COLO829 (cell line): ENCODE measurements around the gene NEURL2.
"Not testable (repeated sequence)": the region's sequence is repeated elsewhere in the genome, so short reads cannot be mapped to it uniquely, and the experiment has no call there.

Experiments used
- DNase-seq: peaks from one replicate; pipeline ENCODE4 v3.0.0; 2012; ENCODE audit warnings: low spot score

The NEURL2 gene, protein sequence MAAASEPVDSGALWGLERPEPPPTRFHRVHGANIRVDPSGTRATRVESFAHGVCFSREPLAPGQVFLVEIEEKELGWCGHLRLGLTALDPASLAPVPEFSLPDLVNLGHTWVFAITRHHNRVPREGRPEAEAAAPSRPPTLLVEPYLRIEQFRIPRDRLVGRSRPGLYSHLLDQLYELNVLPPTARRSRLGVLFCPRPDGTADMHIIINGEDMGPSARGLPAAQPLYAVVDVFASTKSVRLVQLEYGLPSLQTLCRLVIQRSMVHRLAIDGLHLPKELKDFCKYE

DNA sequence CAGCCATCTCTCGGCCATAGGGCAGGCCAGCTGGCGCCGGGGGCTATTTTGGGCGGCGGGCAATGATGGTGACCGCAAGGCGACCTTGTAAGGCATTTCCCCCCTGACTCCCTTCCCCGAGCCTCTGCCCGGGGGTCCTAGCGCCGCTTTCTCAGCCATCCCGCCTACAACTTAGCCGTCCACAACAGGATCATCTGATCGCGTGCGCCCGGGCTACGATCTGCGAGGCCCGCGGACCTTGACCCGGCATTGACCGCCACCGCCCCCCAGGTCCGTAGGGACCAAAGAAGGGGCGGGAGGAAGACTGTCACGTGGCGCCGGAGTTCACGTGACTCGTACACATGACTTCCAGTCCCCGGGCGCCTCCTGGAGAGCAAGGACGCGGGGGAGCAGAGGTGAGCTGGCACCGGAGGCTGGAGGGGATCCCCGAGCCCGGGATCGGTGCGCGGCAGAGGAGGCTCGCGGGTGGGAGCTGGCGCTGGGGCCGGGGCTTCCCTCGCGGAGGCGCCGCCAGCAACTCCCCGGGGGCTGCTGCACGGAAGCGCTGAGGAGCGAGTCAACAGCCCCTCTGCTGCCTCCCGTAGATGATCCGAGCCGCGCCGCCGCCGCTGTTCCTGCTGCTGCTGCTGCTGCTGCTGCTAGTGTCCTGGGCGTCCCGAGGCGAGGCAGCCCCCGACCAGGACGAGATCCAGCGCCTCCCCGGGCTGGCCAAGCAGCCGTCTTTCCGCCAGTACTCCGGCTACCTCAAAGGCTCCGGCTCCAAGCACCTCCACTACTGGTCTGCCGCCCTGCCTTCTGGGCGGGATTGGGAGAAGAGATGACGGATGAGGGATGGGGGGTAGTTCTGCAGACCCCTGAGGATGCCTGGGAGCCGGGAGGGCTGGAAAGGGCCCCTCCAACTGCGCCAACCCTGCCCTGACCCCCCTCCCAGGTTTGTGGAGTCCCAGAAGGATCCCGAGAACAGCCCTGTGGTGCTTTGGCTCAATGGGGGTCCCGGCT, at the start of gene NEURL2, which contains the start of gene CTSA:
NEURL2 (minus strand) TSS at position 224 of the 999 bp plus-strand sequence; CDS start at position 7, 217 bp downstream.
CTSA (plus strand) TSS at position 351 of the 999 bp plus-strand sequence; CDS start at position 585, 234 bp downstream.
- DNase-seq: peak; percentile 99

DNA sequence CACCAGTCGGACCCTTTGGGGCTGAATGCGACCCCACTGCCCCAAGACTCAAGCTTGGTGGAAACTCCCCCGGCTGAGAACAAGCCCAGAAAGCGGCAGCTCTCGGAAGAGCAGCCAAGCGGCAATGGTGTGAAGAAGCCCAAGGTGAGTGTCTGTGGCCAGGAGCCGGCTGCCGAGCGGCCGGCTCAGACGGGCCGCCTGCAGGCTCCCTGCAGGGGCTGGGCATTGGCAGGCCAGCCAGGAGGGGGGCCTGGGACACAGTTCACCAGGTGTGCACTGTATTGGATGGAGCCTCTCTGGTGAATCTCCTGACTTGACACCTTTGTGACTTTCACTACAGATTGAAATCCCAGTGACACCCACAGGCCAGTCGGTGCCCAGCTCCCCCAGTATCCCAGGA, 49.5 kb upstream of the NEURL2 start:
- DNase-seq: no peak

GRCh38 chr20:45940053-45940452, 49.0 kb upstream of the NEURL2 start:
- no peak for DNase-seq

DNA sequence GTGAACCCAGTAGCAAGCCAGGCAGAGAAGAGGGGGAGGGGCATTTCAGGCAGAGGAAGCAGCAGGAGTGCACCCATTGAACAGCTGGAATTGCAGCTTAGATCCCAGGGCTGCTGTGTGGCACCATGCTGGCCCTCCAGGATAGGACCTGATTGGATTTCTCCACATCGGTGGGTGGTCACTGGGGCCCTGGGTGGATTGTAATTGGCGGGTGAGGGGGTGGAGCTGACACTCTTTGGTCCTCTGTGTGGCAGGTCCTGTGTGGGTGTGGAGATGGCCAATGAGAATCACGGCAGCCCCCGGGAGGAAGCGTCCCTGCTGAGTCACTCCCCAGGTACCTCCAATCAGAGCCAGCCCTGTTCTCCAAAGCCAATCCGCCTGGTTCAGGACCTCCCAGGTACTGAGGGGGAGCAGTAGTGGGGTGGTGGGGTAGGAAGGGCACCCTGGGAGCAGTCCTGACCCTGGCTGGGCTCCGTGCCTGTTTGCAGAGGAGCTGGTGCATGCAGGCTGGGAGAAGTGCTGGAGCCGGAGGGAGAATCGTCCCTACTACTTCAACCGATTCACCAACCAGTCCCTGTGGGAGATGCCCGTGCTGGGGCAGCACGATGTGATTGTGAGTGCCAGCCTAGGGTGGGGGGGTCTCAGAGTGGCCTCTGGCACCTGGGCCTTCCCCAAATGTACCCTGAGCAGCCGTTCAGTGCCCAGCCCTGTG, 47.9 kb upstream of the NEURL2 start:
- DNase-seq: no peak

DNA sequence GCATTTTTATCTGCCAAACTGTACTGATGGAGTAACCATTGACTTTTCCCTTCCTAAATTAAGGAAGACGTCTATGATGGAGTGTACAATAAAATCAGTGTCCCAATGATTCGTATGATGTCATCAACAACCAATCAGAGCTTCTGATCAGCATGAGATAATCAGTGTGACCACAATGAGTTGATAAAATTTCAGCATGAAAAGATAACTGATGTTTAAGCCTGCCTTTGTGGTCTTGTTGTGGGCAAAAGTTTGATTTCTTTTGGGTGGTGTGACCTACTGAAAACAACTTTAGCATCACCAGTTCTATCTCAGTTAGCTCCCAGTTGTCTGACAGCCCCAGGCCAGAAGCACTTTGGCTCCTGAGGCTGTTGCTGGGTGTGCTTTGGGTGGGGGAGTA, 46.8 kb upstream of the NEURL2 start:
- no peak for DNase-seq

DNA sequence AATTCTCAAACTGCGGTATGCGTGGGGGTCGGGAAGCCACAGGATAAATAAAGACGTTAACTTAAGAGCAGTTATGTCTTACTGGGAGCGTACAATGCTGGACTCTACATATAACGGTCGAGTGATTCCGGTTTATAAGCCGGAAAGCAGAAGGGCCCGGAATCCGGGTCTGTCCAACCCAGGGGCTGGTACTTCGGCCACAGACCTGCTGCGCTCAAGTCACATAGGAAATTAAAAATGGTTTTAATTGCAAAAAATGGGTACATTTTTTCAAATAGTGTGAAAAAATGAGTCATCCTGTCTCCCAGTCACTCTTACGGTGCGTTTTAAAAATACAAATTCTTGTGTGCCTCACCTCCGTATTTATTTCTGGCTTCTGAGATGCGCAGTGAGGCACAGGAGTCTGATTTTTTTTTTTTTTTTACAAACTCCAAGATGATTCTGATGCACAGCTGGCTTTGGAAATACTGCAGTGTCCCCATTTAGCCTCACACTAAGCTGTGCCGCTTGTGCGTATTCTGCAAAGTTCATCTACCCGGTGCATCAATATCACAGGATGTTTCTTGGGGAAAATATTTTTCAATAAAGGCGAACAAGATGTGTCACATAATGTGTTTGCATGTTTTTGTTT, 44.5 kb upstream of the NEURL2 start:
- no peak for DNase-seq

DNA sequence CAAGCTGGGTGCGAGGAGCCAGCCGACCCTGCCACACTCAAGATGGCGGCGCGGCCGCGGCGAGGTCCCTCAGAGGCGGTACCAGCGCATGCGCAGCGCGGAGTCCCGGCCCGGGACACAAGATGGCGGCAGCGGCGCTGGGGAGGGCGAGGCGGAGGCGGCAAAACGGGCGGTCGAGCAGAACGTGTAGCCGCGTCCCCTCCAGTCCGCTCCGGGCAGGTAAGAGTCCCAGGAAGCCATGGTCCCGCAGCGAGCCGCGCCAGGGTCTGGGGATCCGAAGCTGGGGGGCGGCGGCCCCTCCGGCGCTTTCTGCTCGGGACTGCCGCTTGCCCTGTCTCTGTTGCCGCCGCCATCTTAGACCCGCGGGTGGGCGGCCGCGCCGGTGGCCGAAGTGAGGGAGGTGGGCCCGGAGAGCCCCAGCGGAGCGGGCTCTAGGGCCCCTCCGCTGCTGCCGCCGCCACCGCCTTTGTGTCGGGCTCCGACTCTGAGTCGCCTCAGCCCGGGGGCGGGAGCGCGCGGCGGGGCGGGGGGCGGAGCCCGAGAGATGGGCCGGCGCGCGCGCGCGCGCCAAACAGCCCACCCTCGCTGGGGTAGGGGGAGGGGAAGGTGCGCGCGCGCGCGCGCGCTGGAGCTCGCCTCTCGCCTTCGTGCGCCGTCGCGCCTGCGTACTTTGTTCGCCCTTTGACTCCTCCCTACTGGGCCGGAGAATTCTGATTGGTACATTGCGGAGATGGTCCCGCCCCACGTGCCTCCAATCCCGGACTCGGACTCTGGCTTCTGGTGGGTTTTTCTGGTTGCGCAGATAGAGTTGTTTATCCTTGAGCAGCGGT, 43.8 kb upstream of the NEURL2 start, which contains the start of gene PCIF1:
PCIF1 (plus strand) TSS at position 98 of the 830 bp plus-strand sequence. CDS start 4,317 bp downstream, outside the sequence.
- DNase-seq: peak; percentile 100

- peak; percentile 27 for DNase-seq
Measured at GRCh38 chr20:45934046-45934585, 43.1 kb upstream of the NEURL2 start.

DNA sequence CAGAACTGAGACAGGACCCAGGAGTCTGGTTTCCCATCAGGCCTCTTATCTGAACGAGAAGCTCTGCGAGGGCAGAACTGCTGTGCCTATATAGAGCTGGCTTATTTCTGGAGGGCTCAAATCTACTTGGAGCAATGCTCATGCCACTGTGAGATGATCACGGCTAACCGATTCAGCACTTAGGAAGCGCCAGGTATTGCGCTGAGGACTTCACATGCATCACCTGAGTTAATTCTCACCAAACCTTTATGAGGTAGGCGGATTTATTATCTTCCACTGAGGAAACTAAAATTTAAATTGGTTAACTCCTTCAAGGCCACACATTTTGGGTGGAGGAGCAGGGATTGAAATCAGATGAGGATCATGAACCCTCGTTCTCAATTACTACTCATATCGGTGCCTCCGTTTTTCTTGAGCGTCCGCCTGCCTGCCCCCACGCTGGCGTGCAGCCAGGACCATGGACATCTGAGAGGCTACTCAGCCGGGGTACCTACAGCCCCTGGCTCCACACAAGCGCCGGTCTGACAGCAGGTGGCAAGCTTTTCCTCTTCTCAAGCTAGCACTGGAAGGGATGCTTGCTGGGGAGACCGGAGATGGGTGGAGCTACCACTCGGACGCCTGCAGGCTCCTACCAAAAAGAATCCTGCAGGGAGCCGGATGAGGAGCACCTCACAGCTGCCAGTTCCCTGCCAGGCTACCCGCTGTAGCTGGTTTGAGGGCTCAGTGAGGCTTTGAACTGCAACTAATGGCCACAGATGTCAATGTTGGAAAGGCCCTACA, 42.4 kb upstream of the NEURL2 start:
- peak; percentile 89 for DNase-seq

GRCh38 chr20:45931680-45932079, 40.7 kb upstream of the NEURL2 start:
- not testable (repeated sequence) for DNase-seq

GRCh38 chr20:45927071-45927878, 36.3 kb upstream of the NEURL2 start:
- no peak for DNase-seq

DNA sequence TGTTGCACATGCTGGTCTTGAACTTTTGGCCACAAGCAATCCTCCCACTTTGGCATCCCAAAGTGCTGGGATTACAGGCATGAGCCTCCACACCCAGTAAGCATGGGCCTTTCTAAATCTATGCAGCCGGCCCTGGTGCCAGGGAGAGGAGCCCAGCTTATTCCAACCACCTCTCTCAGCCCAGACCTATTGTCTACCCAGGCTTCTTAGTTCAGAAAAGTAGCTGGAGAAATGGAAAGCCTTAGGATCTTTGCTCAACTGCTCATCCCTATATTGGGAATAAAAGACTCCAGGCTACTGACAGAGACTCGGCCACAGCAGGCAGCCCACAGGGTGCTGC, 35.7 kb upstream of the NEURL2 start:
- DNase-seq: no peak

DNA sequence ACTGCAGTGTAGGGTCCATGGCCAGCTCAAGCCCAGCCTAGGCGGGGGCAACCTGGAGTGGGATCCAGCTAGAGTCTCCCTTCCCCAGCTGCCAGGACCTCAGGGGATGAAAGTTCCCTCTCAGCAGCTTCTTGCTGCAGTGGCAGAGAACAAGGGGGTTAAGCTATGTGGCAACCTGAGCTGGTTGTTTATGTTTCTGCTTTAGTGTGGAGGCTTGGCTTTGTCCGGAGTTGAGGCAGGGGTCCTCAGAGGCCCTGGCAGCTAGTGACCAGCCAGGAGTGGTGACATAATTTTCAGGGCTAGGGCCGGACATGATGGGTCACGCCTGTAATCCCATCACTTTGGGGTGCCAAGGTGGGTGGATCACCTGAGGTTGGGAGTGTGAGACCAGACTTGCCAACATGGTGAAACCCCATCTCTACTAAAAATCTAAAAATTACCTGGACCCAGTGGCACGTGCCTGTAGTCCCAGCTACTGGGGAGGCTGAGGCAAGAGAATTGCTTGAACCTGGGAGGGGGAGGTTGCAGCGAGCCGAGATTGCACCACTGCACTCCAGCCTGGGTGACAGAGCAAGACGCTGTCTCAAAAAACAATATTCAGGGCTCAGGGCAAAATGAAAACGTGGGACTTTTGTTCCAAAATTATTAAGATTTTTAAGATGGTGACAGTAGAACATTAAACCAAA, 35.0 kb upstream of the NEURL2 start:
- DNase-seq: no peak

DNA sequence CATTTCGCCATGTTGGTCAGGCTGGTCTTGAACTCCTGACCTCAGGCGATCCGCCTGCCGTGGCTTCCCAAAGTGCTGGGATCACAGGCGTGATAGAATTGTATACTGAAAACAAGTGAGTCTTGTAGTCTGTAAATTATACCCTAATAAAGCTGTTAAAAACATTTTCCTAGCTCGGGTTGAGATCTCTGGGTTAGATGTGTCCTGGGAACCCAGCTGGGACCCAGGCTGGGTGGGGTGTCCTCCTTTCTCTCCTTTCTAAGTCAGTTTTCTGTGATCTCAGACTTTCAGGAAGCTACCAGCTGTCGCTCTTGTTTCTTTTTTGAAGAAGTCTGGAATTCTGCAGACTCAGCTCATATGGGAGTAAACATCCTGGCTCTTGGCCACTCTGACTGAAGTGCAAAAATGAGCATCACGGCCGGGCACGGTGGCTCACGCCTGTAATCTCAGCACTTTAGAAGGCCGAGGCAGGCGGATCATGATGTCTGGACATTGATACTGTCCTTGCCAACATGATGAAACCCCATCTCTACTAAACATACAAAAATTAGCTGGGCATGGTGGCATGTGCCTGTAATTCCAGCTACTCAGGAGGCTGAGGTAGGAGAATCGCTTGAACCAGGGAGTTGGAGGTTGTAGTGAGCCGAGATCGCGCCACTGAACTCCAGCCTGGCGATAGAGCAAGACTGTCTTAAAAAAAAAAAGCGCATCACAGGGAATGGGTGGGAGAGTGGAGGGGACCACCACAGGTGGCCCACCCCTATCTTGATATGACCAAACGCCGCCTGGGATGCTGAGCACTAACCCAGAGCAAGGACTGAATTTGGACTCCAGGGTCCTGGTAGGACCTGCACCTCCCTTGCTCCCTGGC, 33.6 kb upstream of the NEURL2 start:
- no peak for DNase-seq

- DNase-seq: no peak
Measured at GRCh38 chr20:45921337-45922189, 30.6 kb upstream of the NEURL2 start.
